ENCODE results near the gene ITIH4. TPM values are rescaled to one million over a fixed set of nuclear protein-coding genes. Genes with fewer than 3 reads are reported as not detected.
"Not testable (repeated sequence)": the region's sequence is repeated elsewhere in the genome, so short reads cannot be mapped to it uniquely, and the experiment has no call there.

Gene ITIH4
- total and polyA plus RNA-seq, 2 of the 13 experiments (the other 11 are each of a cell fraction or from before 2014, with no cell fraction given) = 2.7 to 5.3 TPM

GRCh38 chr3:52776486-52776885 lies 54.0 kb downstream of the ITIH4 start:
- DNase-seq (ENCODE audit: low spot score); in situ Hi-C loops (cut with HindIII; ENCODE audit: extremely low pct_ligation_motif_present, low pct_unique_long_range_greater_than_20kb); H3K4me3 ChIP-seq (replicated peaks in 1 of 3; ENCODE audit: insufficient read depth in 1 of 3, low read depth in 2 of 3, low read length in 3 of 3); CTCF ChIA-PET (ENCODE audit: low intra/inter-chr PET ratio, low total read pairs); H3K79me2 ChIP-seq (ENCODE audit: insufficient read depth, low read length); H4K20me1 ChIP-seq (ENCODE audit: insufficient read depth, low read length); H3K9me3 ChIP-seq (ENCODE audit: low read length); H3K27me3 ChIP-seq (ENCODE audit: control insufficient read depth in 1 of 2, insufficient read depth in 2 of 2, low read length in 2 of 2); H2AFZ ChIP-seq (ENCODE audit: low read length); ATAC-seq; H3K36me3 ChIP-seq (replicated peaks in 1 of 2; ENCODE audit: control insufficient read depth in 1 of 2, insufficient read depth in 2 of 2, low read length in 2 of 2); BruUV-seq (replicated peaks); FAIRE-seq: not testable (repeated sequence)
- Histone ChIP-seq H3K9ac (ENCODE audit: insufficient read depth, low read depth, low read length) (peak overlapping the region; percentile 59; the same call in 1 of the 2 replicates), H3K4me2 (ENCODE audit: low read depth, low read length) (peak overlapping the region; percentile 71; the same call in 1 of the 2 replicates), H3K27ac (ENCODE audit: extremely low read length, insufficient read depth, low read length) (peak overlapping the region; percentile 88), H3K4me1 (ENCODE audit: insufficient read depth, low read length) (peaks cover 87% of the 10 kb centered on the region)
- POLR2A ChIA-PET = interaction anchor here (0.7 to 18.4 kb wide), 7 partner anchors 10 to 420 kb away, joined by 3 to 466 read pairs (median 10); partner anchors contain the start of genes GLT8D1, ITIH3, PRKCD and SPCS1
- 75% methylated on average over 6 of the region's 6 CpGs for WGBS (ENCODE audit: low lambda C conversion rate)
- intact Hi-C loops (cut with micrococcal nuclease; ENCODE audit: unreplicated experiment) = loop anchor here (10.0 kb wide), 1 partner anchor 48 kb away; no protein-coding TSS in a partner anchor

- H3K4me3 ChIP-seq (replicated peaks in 1 of 3; ENCODE audit: insufficient read depth in 1 of 3, low read depth in 2 of 3, low read length in 3 of 3) = peak overlapping the region in 1 of 3 experiments; percentile 58; a peak in 2 of 6 replicates
- DNase-seq (ENCODE audit: low spot score) = peak; percentile 39
- peak overlapping the region; percentile 59 for H3K9ac ChIP-seq (ENCODE audit: insufficient read depth, low read depth, low read length)
- BruUV-seq (replicated peaks) = no TSS peak
- no peaks in the 10 kb centered on the region for H3K36me3 ChIP-seq (replicated peaks in 1 of 2; ENCODE audit: control insufficient read depth in 1 of 2, insufficient read depth in 2 of 2, low read length in 2 of 2)
- ChIA-PET POLR2A (interaction anchor here (0.8 to 18.4 kb wide), 8 partner anchors 11 to 385 kb away, joined by 3 to 466 read pairs (median 7); partner anchors contain the start of genes ITIH3 and PRKCD), CTCF (ENCODE audit: low intra/inter-chr PET ratio, low total read pairs) (no interaction called here)
- no peaks in the 10 kb centered on the region for H3K27me3 ChIP-seq (ENCODE audit: control insufficient read depth in 1 of 2, insufficient read depth in 2 of 2, low read length in 2 of 2)
- peak; percentile 68 for ATAC-seq
- in situ Hi-C loops (cut with HindIII; ENCODE audit: extremely low pct_ligation_motif_present, low pct_unique_long_range_greater_than_20kb) (no loop called here), intact Hi-C loops (cut with micrococcal nuclease; ENCODE audit: unreplicated experiment) (loop anchor here (1.0 to 10.0 kb wide), 2 partner anchors 11 to 49 kb away; no protein-coding TSS in a partner anchor)
- 3% methylated on average over 8 of the region's 8 CpGs for WGBS (ENCODE audit: low lambda C conversion rate)
- H4K20me1 ChIP-seq (ENCODE audit: insufficient read depth, low read length) = no peaks in the 10 kb centered on the region
- no peaks in the 10 kb centered on the region for H3K79me2 ChIP-seq (ENCODE audit: insufficient read depth, low read length)
- H2AFZ ChIP-seq (ENCODE audit: low read length) = no peak overlapping the region
- H3K4me1 ChIP-seq (ENCODE audit: insufficient read depth, low read length) = peaks cover 90% of the 10 kb centered on the region
- peak; percentile 67 for FAIRE-seq
- H3K9me3 ChIP-seq (ENCODE audit: low read length) = no peaks in the 10 kb centered on the region
- H3K4me2 ChIP-seq (ENCODE audit: low read depth, low read length) = peak overlapping the region; percentile 71
- H3K27ac ChIP-seq (ENCODE audit: extremely low read length, insufficient read depth, low read length) = peak overlapping the region; percentile 88
- TF ChIP-seq SETDB1 (CRISPR knock-in tag; IDR thresholded peaks at IDR 0.05; ENCODE audit: borderline replicate concordance) (no peak), KDM5B (CRISPR knock-in tag; IDR thresholded peaks at IDR 0.05; ENCODE audit: borderline replicate concordance) (0 out of 2 replicates have a peak, but pooled peaks have one; percentile 23), PAX8 (CRISPR knock-in tag; IDR thresholded peaks at IDR 0.05; ENCODE audit: borderline replicate concordance) (0 out of 2 replicates have a peak, but pooled peaks have one; percentile 34), SAP130 (CRISPR knock-in tag; IDR thresholded peaks at IDR 0.05; ENCODE audit: low read depth) (0 out of 2 replicates have a peak, but pooled peaks have one; percentile 13), MXI1 (IDR thresholded peaks at IDR 0.05; ENCODE audit: borderline replicate concordance, low read depth, low read length) (peak; percentile 27; the same call in 1 of the 3 replicates), POLR2AphosphoS5 (IDR thresholded peaks at IDR 0.05; ENCODE audit: low read depth, low read length) (peak; percentile 28; the same call in 1 of the 2 replicates), ZNF563 (CRISPR knock-in tag; IDR thresholded peaks at IDR 0.05) (0 out of 2 replicates have a peak, but pooled peaks have one; percentile 49), ZFP62 (CRISPR knock-in tag; IDR thresholded peaks at IDR 0.05) (no peak), ZNF768 (CRISPR knock-in tag; IDR thresholded peaks at IDR 0.05) (peak; percentile 70; the same call in 1 of the 2 replicates), ZNF704 (CRISPR knock-in tag; IDR thresholded peaks at IDR 0.05; ENCODE audit: borderline replicate concordance) (0 out of 2 replicates have a peak, but pooled peaks have one; percentile 21), ZNF644 (CRISPR knock-in tag; IDR thresholded peaks at IDR 0.05; ENCODE audit: low read depth) (no peak), SOX13 (IDR thresholded peaks at IDR 0.05) (no peak), SOX13 (CRISPR knock-in tag; conservative IDR thresholded peaks at IDR 0.05 in 1 of 2, IDR thresholded peaks at IDR 0.05 in 1 of 2) (0 out of 4 replicates have a peak, but pooled peaks of 1 of the 2 experiments have one; percentile 5), ZFX (CRISPR knock-in tag; IDR thresholded peaks at IDR 0.05; ENCODE audit: low read depth) (no peak; the same call in 1 of the 2 replicates), CEBPG (CRISPR knock-in tag; IDR thresholded peaks at IDR 0.05) (peak; percentile 66; the same call in 1 of the 2 replicates)
- TF ChIP-seq, protein P1, sequence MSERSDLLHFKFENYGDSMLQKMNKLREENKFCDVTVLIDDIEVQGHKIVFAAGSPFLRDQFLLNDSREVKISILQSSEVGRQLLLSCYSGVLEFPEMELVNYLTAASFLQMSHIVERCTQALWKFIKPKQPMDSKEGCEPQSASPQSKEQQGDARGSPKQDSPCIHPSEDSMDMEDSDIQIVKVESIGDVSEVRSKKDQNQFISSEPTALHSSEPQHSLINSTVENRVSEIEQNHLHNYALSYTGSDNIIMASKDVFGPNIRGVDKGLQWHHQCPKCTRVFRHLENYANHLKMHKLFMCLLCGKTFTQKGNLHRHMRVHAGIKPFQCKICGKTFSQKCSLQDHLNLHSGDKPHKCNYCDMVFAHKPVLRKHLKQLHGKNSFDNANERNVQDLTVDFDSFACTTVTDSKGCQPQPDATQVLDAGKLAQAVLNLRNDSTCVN (CRISPR knock-in tag; IDR thresholded peaks at IDR 0.05; ENCODE audit: borderline replicate concordance) = peak; percentile 85
Measured at GRCh38 chr3:52775877-52776276, 54.6 kb downstream of the ITIH4 start.

Measured in HepG2 (cell line).